Activated T-helper 1 cell treated with anti-CD3 and anti-CD28 coated beads, Interleukin-2, amount 50 U/mL, for 16 hours (primary cell): ENCODE data around the gene ESR2.

Experiments used
- DNase-seq, 2 donors: peaks; one replicate each; pipeline ENCODE4 v3.0.0-alpha.2; 2020; ENCODE audit warnings: low read depth in 1 of 2, low spot score in 1 of 2

Gene ESR2

GRCh38 chr14:64092338-64092737 is 201.8 kb downstream of the ESR2 start:
- no peak for DNase-seq

GRCh38 chr14:64091217-64091616 is 203.0 kb downstream of the ESR2 start:
- DNase-seq = no peak

GRCh38 chr14:64089920-64090319 is 204.3 kb downstream of the ESR2 start:
- DNase-seq = no peak

- DNase-seq = no peak
These were observed 205.6 kb downstream of the ESR2 start for GRCh38 chr14:64088647-64088964.

DNA sequence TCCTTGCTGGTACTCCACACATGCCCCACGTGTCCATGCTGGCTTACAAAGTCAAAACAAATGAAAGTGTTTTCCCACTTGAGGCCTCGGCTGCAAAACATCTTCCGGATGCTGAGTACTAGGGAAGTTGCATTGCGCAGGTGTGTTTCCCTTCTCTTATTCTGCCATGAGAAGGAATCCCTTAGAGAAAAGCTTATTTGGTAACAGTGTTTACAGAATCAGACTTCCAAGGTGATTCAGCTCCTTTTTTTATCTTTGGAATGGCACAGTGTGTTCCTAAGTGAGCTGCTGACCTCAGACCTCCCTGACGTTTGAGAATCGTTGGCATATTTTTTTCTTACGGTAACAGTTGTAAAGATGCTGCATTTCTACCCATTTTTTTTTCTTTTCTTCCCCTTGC is 211.3 kb downstream of the ESR2 start:
- DNase-seq = no peak

- DNase-seq = no peak
These were observed 212.9 kb downstream of the ESR2 start for GRCh38 chr14:64081174-64081746.

GRCh38 chr14:64080452-64080851 is 213.7 kb downstream of the ESR2 start:
- DNase-seq = no peak

GRCh38 chr14:64075613-64076005 is 218.6 kb downstream of the ESR2 start:
- DNase-seq = no peak

DNA sequence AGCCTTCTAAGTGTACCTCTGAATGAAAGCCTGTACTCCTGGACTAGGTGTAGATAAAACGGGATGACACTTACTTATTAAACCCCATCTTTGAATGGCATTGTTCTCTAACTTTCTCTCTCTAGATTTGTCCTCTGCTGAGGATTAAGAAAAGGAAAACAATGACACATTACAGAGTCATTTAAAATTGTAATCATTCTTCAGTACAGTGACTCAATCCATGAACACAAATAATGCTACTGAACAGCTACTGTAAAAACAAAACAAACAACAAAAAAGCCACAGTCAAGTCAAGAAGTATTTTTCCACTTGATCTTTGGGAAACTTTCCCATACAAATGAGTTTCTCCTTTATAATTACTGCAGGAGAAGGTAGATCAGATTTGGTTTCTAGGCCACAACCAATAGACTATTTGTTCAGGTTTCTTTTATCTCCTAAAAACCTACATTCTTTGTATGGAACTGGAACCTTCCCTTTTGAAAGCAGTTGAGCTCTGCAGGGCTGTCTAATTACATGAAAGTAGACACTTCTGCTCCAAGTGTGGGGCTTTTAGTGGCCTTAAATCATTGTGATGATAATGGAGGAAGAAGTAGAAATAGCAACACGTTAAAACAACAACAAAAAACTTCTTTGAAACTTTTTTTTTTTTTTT is 219.1 kb downstream of the ESR2 start:
- no peak for DNase-seq

GRCh38 chr14:64069634-64070359 is 224.4 kb downstream of the ESR2 start:
- no peak for DNase-seq

DNA sequence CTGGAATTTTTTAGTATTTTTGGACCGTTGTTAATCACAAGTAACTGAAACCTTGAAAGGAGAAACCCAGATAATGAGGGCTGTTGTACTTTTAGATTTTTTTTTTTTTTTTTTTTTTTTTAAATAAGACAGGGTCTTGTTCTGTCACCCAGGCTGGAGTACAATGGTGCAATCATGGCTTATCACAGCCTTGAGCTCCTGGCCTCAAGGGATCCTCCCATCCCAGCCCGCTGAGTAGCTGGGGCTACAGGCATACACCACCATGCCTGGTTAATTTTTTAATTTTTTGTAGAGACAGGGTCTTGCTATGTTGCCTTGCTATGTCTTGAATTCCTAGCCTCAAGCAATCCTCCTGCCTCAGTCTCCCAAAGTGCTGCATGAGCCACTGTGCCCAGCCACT is 229.7 kb downstream of the ESR2 start:
- no peak for DNase-seq

- no peak for DNase-seq
These were observed 231.6 kb downstream of the ESR2 start for GRCh38 chr14:64062381-64063115.

- DNase-seq = no peak
These were observed 232.5 kb downstream of the ESR2 start for GRCh38 chr14:64061706-64062105.

GRCh38 chr14:64061115-64061514 is 233.1 kb downstream of the ESR2 start:
- no peak for DNase-seq

DNA sequence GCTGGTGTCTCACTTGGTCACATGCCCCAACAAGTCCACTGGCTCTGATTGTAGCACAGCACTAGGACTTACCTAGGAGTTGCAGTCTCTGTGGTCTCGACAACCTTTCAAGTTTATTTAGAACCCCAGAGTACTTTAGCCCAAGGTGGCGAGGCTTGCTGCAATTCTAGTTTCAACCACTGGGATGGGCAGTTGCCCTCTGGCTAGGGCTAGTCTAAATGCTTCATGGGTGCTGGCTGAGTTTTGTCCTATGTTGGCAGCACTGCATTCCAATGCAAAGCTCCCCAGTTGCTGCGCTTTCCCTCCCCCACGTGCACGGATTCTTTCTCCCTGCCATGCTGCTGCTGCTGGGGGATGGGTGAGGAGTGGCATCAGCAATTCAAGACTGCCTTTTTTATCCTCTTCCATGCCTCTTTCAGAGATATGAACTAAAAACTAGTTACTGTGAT is 233.5 kb downstream of the ESR2 start:
- no peak for DNase-seq

DNA sequence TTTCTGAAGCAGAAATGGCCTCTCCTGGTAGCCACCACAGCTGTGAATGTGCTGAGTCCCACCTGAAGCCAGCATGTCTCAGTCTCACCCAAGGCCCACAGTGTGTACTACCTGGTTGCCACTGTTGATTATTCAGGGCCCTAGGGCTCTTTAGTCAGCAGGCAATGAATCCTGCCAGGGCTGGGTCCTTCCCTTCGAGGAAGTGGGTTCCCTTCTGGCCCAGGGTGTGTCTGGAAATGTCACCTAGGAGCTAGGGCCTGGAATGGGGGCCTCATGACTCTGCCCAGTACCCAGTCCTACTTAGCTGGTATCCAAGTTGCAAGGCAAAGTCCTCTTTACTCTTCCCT is 234.0 kb downstream of the ESR2 start:
- DNase-seq = no peak

- no peak for DNase-seq
These were observed 234.5 kb downstream of the ESR2 start for GRCh38 chr14:64059454-64060198.

GRCh38 chr14:64053694-64054669 is 240.2 kb downstream of the ESR2 start:
- DNase-seq = no peak

GRCh38 chr14:64049616-64050381 is 244.4 kb downstream of the ESR2 start:
- no peak for DNase-seq
